Activated naive CD8-positive, alpha-beta T cell treated with anti-CD3 and anti-CD28 coated beads for 36 hours (primary cell): ENCODE measurements around the gene ZIC4. TPM values are rescaled to one million over a fixed set of nuclear protein-coding genes. Genes with fewer than 3 reads are reported as not detected.

ENCODE experiments used
- DNase-seq: peaks from one replicate; pipeline ENCODE4 v3.0.0; 2021
- H3K27ac Mint-ChIP-seq: one replicate; pipeline ENCODE4 v1.8.0; 2022; ENCODE audit warnings: mild to moderate bottlenecking, moderate library complexity, mixed read lengths
- H3K27me3 Mint-ChIP-seq: one replicate; pipeline ENCODE4 v1.8.0; 2022; ENCODE audit warnings: mild to moderate bottlenecking, mixed read lengths
- H3K36me3 Mint-ChIP-seq: one replicate; pipeline ENCODE4 v1.8.0; 2021; ENCODE audit warnings: mild to moderate bottlenecking, mixed read lengths
- H3K4me1 Mint-ChIP-seq: one replicate; pipeline ENCODE4 v1.8.0; 2021; ENCODE audit warnings: mixed read lengths
- H3K4me3 Mint-ChIP-seq: one replicate; pipeline ENCODE4 v1.8.0; 2022; ENCODE audit warnings: mild to moderate bottlenecking, moderate library complexity, mixed read lengths
- H3K9me3 Mint-ChIP-seq: one replicate; pipeline ENCODE4 v1.8.0; 2022; ENCODE audit warnings: mixed read lengths
- total RNA-seq, 2 experiments: library from RNA; stranded (reverse); gene quantifications; one replicate each; pipeline ENCODE4 v1.2.3, GENCODE V29; 2021

The ZIC4 gene
- total RNA-seq, 2 experiments from 2014 or later, result not detected

DNA sequence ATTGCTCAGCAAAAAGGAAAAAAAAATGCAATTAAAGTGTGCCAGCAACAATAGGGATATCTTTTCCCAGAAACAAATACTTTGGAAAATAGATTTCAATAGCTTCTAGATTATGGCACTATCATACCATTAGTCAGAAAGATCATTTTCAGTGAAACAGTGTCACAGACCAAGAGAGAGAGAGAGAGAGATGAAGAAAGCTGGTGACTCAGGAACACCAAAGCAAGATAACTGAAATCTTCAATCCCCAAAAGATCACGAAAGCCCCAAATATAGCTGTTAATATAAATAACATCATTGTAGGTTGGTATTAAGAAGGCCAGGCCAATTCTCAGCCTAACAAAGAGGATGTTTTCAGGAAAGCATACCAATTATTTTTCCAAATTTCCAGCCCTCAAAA is 57.4 kb downstream of the ZIC4 start:
- H3K4me1 Mint-ChIP-seq, result no peaks in the 10 kb centered on the region
- no peak overlapping the region for H3K27ac Mint-ChIP-seq
- H3K36me3 Mint-ChIP-seq, result no peaks in the 10 kb centered on the region
- H3K27me3 Mint-ChIP-seq, result peaks cover 17% of the 10 kb centered on the region
- no peak for DNase-seq
- no peaks in the 10 kb centered on the region for H3K9me3 Mint-ChIP-seq
- no peak overlapping the region for H3K4me3 Mint-ChIP-seq

DNA sequence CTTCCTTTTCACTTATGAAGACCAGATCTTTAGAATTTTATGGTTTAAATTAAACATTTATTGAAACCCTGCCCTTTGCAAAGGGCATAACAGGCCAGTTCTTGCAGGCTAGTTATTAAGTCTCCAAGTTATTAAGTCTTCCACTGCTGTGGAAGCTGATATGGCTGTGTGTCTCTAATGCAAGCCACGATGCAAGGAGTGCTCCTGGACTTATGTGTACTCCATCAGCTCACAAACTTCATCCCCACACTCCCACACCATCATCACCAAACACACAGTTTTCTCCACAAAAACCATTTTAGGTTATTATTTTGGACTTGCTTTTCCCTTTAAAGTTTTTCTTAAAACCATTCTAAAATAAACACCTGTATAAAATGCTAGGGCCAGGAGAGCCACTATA is 62.4 kb downstream of the ZIC4 start:
- H3K9me3 Mint-ChIP-seq, result no peaks in the 10 kb centered on the region
- DNase-seq, result no peak
- no peak overlapping the region for H3K27ac Mint-ChIP-seq
- H3K4me1 Mint-ChIP-seq, result no peaks in the 10 kb centered on the region
- no peaks in the 10 kb centered on the region for H3K27me3 Mint-ChIP-seq
- H3K4me3 Mint-ChIP-seq, result no peak overlapping the region
- H3K36me3 Mint-ChIP-seq, result no peaks in the 10 kb centered on the region

DNA sequence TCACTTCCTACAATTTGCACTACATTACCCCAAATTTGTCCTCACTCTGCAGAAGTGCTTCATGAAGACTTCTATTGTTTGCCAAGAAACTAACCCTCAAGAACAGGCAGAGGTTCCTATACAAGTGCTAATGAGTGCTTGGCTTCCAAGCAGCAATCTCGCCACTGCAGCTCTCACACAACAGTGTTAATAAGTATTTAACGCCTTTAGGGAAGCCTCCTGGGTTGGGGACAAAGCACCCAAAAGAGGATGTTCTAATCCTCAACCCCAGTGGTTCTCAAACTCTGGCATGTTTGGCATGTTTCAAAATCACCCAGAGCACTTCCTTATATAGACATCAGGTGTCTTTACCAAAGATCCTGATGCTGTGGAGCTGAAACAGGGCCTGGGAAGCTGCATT is 64.6 kb downstream of the ZIC4 start:
- Mint-ChIP-seq H3K4me3 (no peak overlapping the region), H3K27ac (no peak overlapping the region), H3K4me1 (no peaks in the 10 kb centered on the region), H3K36me3 (no peaks in the 10 kb centered on the region), H3K9me3 (no peaks in the 10 kb centered on the region), H3K27me3 (peaks cover 4% of the 10 kb centered on the region)
- DNase-seq, result no peak

- Mint-ChIP-seq H3K36me3 (no peaks in the 10 kb centered on the region), H3K27me3 (peaks cover 8% of the 10 kb centered on the region), H3K4me3 (no peak overlapping the region), H3K9me3 (no peaks in the 10 kb centered on the region), H3K4me1 (no peaks in the 10 kb centered on the region), H3K27ac (no peak overlapping the region)
- no peak for DNase-seq
Observed at GRCh38 chr3:147336543-147337278, 69.6 kb downstream of the ZIC4 start.

Other genes starting within 250 kb of the ZIC4 start
- not detected for gene ZIC1, start 2.8 kb upstream of the ZIC4 start, total RNA-seq